H1 (cell line): ENCODE results near the gene RASL10B. TPM values are rescaled to one million over a fixed set of nuclear protein-coding genes. Genes with fewer than 3 reads are reported as not detected.

Experiments
- CTCF ChIA-PET: fragments of 300-600 bp; sonication (Branson Sonifier 250); formaldehyde crosslinking; loops from one replicate; lab custom pipeline; 2021; ENCODE audit not compliant: partially characterized antibody; lab: Charles Lee
- POLR2A ChIA-PET: fragments of 300-600 bp; sonication (Branson Sonifier 250); formaldehyde crosslinking; loops from one replicate; lab custom pipeline; 2021; ENCODE audit warnings: inconsistent platforms; ENCODE audit not compliant: partially characterized antibody; lab: Charles Lee
- DNase-seq, 2 experiments: peaks; one replicate each; pipeline versions ENCODE4 v3.0.0 to v3.0.0-alpha.2; 2010 to 2022; ENCODE audit warnings: low spot score in 2 of 2, low read depth in 1 of 2, mixed read lengths in 1 of 2
- FAIRE-seq: peaks from 2 replicates; lab custom pipeline; 2011; peaks lifted over from hg19 to GRCh38; lab: Jason Lieb, UNC
- H2AFZ ChIP-seq: 2 replicates; pipeline ENCODE4 v1.8.1; 2012; ENCODE audit warnings: low read length, inconsistent platforms
- H2AK5ac ChIP-seq: 2 replicates; pipeline ENCODE4 v1.6.1; 2013; ENCODE audit warnings: low read depth, low read length
- H2BK120ac ChIP-seq: replicated peaks from 2 replicates; pipeline ENCODE3; 2013; ENCODE audit warnings: low read depth, low read length, inconsistent platforms
- H2BK12ac ChIP-seq: 2 replicates; pipeline ENCODE4 v1.6.1; 2013; ENCODE audit warnings: low read depth, low read length
- H2BK15ac ChIP-seq: 2 replicates; pipeline ENCODE4 v1.6.1; 2013; ENCODE audit warnings: low read length
- H2BK20ac ChIP-seq: 2 replicates; pipeline ENCODE4 v1.6.1; 2013; ENCODE audit warnings: low read length
- H2BK5ac ChIP-seq: 2 replicates; pipeline ENCODE4 v1.6.1; 2013; ENCODE audit warnings: low read depth, low read length
- H3K14ac ChIP-seq: 2 replicates; pipeline ENCODE4 v1.6.1; 2013; ENCODE audit warnings: inconsistent platforms; ENCODE audit not compliant: insufficient read length
- H3K18ac ChIP-seq: 2 replicates; pipeline ENCODE4 v1.6.1; 2013; ENCODE audit warnings: low read length; ENCODE audit errors: extremely low read depth
- H3K23ac ChIP-seq: 2 replicates; pipeline ENCODE4 v1.6.1; 2013; ENCODE audit warnings: inconsistent platforms; ENCODE audit not compliant: insufficient read length
- H3K23me2 ChIP-seq: 2 replicates; pipeline ENCODE4 v1.6.1; 2013; ENCODE audit warnings: low read depth, low read length
- H3K27ac ChIP-seq: 2 replicates; pipeline ENCODE4 v1.6.1; 2011; ENCODE audit warnings: low read depth, low read length, inconsistent platforms
- H3K27me3 ChIP-seq, 4 experiments: replicated peaks in 1 of 4; 1 replicate in 1 of 4; 2 replicates in 3 of 4; pipeline versions ENCODE4 v1.6.1 to v1.8.1; 2011 to 2013; ENCODE audit warnings: low read length in 3 of 4, mild to moderate bottlenecking in 3 of 4, inconsistent platforms in 2 of 4, mixed read lengths in 2 of 4, moderate library complexity in 1 of 4; ENCODE audit not compliant: control insufficient read depth in 3 of 4, insufficient read depth in 3 of 4; ENCODE audit errors: extremely low read depth in 1 of 4
- H3K36me3 ChIP-seq, 4 experiments: 2 replicates each; pipeline versions ENCODE4 v1.6.1 to v1.8.1; 2011 to 2013; ENCODE audit warnings: mild to moderate bottlenecking in 4 of 4, low read length in 3 of 4, moderate library complexity in 2 of 4, control low read depth in 1 of 4, inconsistent platforms in 1 of 4; ENCODE audit not compliant: insufficient read depth in 4 of 4, control insufficient read depth in 2 of 4
- H3K4ac ChIP-seq: replicated peaks from 2 replicates; pipeline ENCODE3; 2013; ENCODE audit warnings: low read length, low read depth, mixed read lengths, inconsistent platforms; ENCODE audit not compliant: insufficient read length
- H3K4me1 ChIP-seq, 4 experiments: replicated peaks in 1 of 4; 1 replicate in 1 of 4; 2 replicates in 3 of 4; pipeline versions ENCODE4 v1.6.1 to v1.8.1; 2011 to 2013; ENCODE audit warnings: low read length in 3 of 4, inconsistent platforms in 2 of 4, mixed read lengths in 1 of 4; ENCODE audit not compliant: insufficient read depth in 4 of 4, control insufficient read depth in 3 of 4
- H3K4me2 ChIP-seq, 2 experiments: 2 replicates each; pipeline versions ENCODE4 v1.6.1 to v1.8.1; 2011 to 2013; ENCODE audit warnings: low read depth in 2 of 2, low read length in 2 of 2, control low read depth in 1 of 2, inconsistent platforms in 1 of 2, mild to moderate bottlenecking in 1 of 2; ENCODE audit not compliant: insufficient read depth in 1 of 2
- H3K4me3 ChIP-seq, 4 experiments: fragments of 200-600, 300-600 bp in 1 of 4; sonication (generic), shearing (Covaris generic), sonication (Bioruptor Twin) in 1 of 4; 2 replicates each; pipeline versions ENCODE4 v1.5.1 to v1.8.1; 2011 to 2016; ENCODE audit warnings: low read length in 4 of 4, low read depth in 3 of 4, control low read depth in 2 of 4, inconsistent platforms in 2 of 4, mild to moderate bottlenecking in 2 of 4, mixed read lengths in 1 of 4, moderate library complexity in 1 of 4; ENCODE audit not compliant: insufficient read depth in 2 of 4; ENCODE audit errors: extremely low read depth in 1 of 4
- H3K56ac ChIP-seq: replicated peaks from 2 replicates; pipeline ENCODE3; 2013; ENCODE audit warnings: low read depth, mild to moderate bottlenecking, mixed read lengths, low read length, inconsistent platforms; ENCODE audit not compliant: insufficient read length
- H3K79me1 ChIP-seq: 2 replicates; pipeline ENCODE4 v1.6.1; 2013; ENCODE audit warnings: low read depth, low read length, control low read depth
- H3K79me2 ChIP-seq, 2 experiments: 2 replicates each; pipeline versions ENCODE4 v1.6.1 to v1.8.1; 2012 to 2013; ENCODE audit warnings: low read length in 2 of 2, mild to moderate bottlenecking in 2 of 2, inconsistent platforms in 1 of 2; ENCODE audit not compliant: insufficient read depth in 2 of 2, control insufficient read depth in 1 of 2
- H3K9ac ChIP-seq, 4 experiments: replicated peaks in 1 of 4; 1 replicate in 1 of 4; 2 replicates in 3 of 4; pipeline versions ENCODE4 v1.6.1 to v1.8.1; 2011 to 2013; ENCODE audit warnings: low read depth in 3 of 4, low read length in 3 of 4, control low read depth in 2 of 4, mild to moderate bottlenecking in 2 of 4, moderate library complexity in 2 of 4, inconsistent platforms in 1 of 4; ENCODE audit errors: extremely low read depth in 1 of 4
- H3K9me3 ChIP-seq, 2 experiments: 2 replicates each; pipeline versions ENCODE4 v1.6.1 to v1.8.1; 2012 to 2013; ENCODE audit warnings: mild to moderate bottlenecking in 2 of 2, moderate library complexity in 2 of 2, control low read depth in 1 of 2, inconsistent platforms in 1 of 2, low read depth in 1 of 2, low read length in 1 of 2, mixed read lengths in 1 of 2; ENCODE audit not compliant: insufficient read depth in 2 of 2
- H4K20me1 ChIP-seq, 2 experiments: replicated peaks in 1 of 2; 2 replicates each; pipeline versions ENCODE3 to v1.8.1; 2011 to 2013; ENCODE audit warnings: inconsistent platforms in 2 of 2, low read length in 2 of 2, mild to moderate bottlenecking in 1 of 2; ENCODE audit not compliant: insufficient read depth in 2 of 2, control insufficient read depth in 1 of 2
- H4K5ac ChIP-seq: 2 replicates; pipeline ENCODE4 v1.6.1; 2013; ENCODE audit warnings: low read length, low read depth, mixed read lengths, inconsistent platforms; ENCODE audit not compliant: insufficient read length
- H4K8ac ChIP-seq: 2 replicates; pipeline ENCODE4 v1.8.0; 2013; ENCODE audit warnings: mild to moderate bottlenecking, moderate library complexity, low read length, inconsistent platforms; ENCODE audit not compliant: insufficient read depth; ENCODE audit errors: extremely low read depth
- H4K91ac ChIP-seq: replicated peaks from 2 replicates; pipeline ENCODE3; 2013; ENCODE audit warnings: low read length, mixed read lengths, inconsistent platforms; ENCODE audit not compliant: insufficient read length
- CEBPB ChIP-seq: IDR thresholded peaks from 2 replicates; pipeline ENCODE4 v1.6.1; 2012; ENCODE audit warnings: low read depth, low read length
- E2F6 ChIP-seq: IDR thresholded peaks from 2 replicates; pipeline ENCODE4 v1.6.1; 2012; ENCODE audit warnings: inconsistent platforms
- MAFK ChIP-seq: IDR thresholded peaks from 2 replicates; pipeline ENCODE4 v1.6.1; 2012; ENCODE audit warnings: low read depth, mild to moderate bottlenecking, improper control_type of control experiment, low read length
- NRF1 ChIP-seq: IDR thresholded peaks from 2 replicates; pipeline ENCODE4 v1.6.1; 2011; ENCODE audit warnings: mild to moderate bottlenecking, low read depth, low read length, improper control_type of control experiment
- RXRA ChIP-seq: IDR thresholded peaks from 2 replicates; pipeline ENCODE4 v1.6.1; 2011; ENCODE audit warnings: low read depth, mild to moderate bottlenecking, low read length, moderate library complexity; ENCODE audit not compliant: insufficient read depth
- SAP30 ChIP-seq: fragments of 300-600 bp; sonication (generic); IDR thresholded peaks from 2 replicates; pipeline ENCODE4 v1.7.1; 2012; ENCODE audit warnings: low read length, moderate library complexity, mild to moderate bottlenecking, inconsistent platforms; ENCODE audit not compliant: insufficient read depth, insufficient replicate concordance
- SIN3A ChIP-seq, 2 experiments: IDR thresholded peaks in 1 of 2; conservative IDR thresholded peaks in 1 of 2; 2 replicates each; pipeline ENCODE4 v1.6.1; 2011 to 2012; ENCODE audit warnings: low read length in 2 of 2, improper control_type of control experiment in 1 of 2, low read depth in 1 of 2, mild to moderate bottlenecking in 1 of 2
- SP1 ChIP-seq: IDR thresholded peaks from 2 replicates; pipeline ENCODE4 v1.6.1; 2011; ENCODE audit warnings: low read depth, low read length
- SP2 ChIP-seq: IDR thresholded peaks from 2 replicates; pipeline ENCODE4 v1.6.1; 2012; ENCODE audit warnings: mild to moderate bottlenecking, low read length, inconsistent platforms
- TCF12 ChIP-seq: IDR thresholded peaks from 2 replicates; pipeline ENCODE4 v1.6.1; 2011; ENCODE audit warnings: low read depth, mild to moderate bottlenecking, low read length
- TEAD4 ChIP-seq: IDR thresholded peaks from 2 replicates; pipeline ENCODE4 v1.6.1; 2012; ENCODE audit warnings: low read depth, low read length, inconsistent platforms, mixed read lengths
- WGBS, 2 experiments: shearing (Covaris generic) in 1 of 2; methylation state at CpG; one replicate each; pipeline versions ENCODE4 v1.1.6 to v1.1.7; 2013 to 2015; ENCODE audit warnings: low lambda C conversion rate in 2 of 2, mixed read lengths in 2 of 2, inconsistent platforms in 1 of 2, low coverage in 1 of 2, missing lambda C conversion rate in 1 of 2; ENCODE audit not compliant: insufficient replicate concordance in 2 of 2, insufficient coverage in 1 of 2, insufficient read length in 1 of 2; ENCODE audit errors: extremely low coverage in 1 of 2, missing lambda C conversion rate in 1 of 2; 5-methylcytosine and 5-hydroxymethylcytosine counted together
- polyA plus RNA-seq, 7 experiments: library from polyadenylated mRNA; depleted of rRNA in 3 of 7; stranded (reverse) in 5 of 7; unstranded in 2 of 7; fragments of >200 nt in 5 of 7; fragments of 200-250 nt in 2 of 7; gene quantifications; 1 replicate in 5 of 7; 2 replicates in 1 of 7; 4 replicates in 1 of 7; pipeline versions ENCODE4 v1.2.1 to v1.2.3, GENCODE V29; 2011 to 2013; ENCODE audit warnings: missing spikeins in 2 of 7, mixed read lengths in 2 of 7
- total RNA-seq: library from RNA; stranded (reverse); fragmentation: NEBNext Ultra II Directional; extraction: Animal tissue kit (Norgen Biotek cat#: 25700); gene quantifications from 2 replicates; pipeline ENCODE4 v1.2.1, GENCODE V29; 2021

RASL10B gene
- total and polyA plus RNA-seq, 2 of the 8 experiments (the other 6 are each of a cell fraction or from before 2014, with no cell fraction given) = 17.5 to 22.8 TPM

- Histone ChIP-seq H3K23ac (no peak overlapping the region), H2AK5ac (no peak overlapping the region), H3K4me2 (peak overlapping the region in 1 of 2 experiments; percentile 98; a peak in 1 of 4 replicates), H3K79me1 (peaks cover 2% of the 10 kb centered on the region; the same call in 1 of the 2 replicates), H3K4me3 (no peak overlapping the region), H3K36me3 (no peaks in the 10 kb centered on the region), H2BK5ac (no peak overlapping the region), H3K4ac (no peak overlapping the region), H3K18ac (no peak overlapping the region), H4K91ac (no peak overlapping the region), H3K9me3 (no peaks in the 10 kb centered on the region), H3K56ac (no peak overlapping the region), H3K79me2 (no peaks in the 10 kb centered on the region), H3K27me3 (peaks cover 0 to 10% (median 5%) of the 10 kb centered on the region in 4 experiments; a peak in 4 of 7 replicates), H4K5ac (no peak overlapping the region), H3K4me1 (peaks cover 7 to 26% (median 8%) of the 10 kb centered on the region in 4 experiments; a peak in 6 of 7 replicates), H2BK12ac (no peak overlapping the region), H2BK20ac (no peak overlapping the region), H2AFZ (no peak overlapping the region), H4K8ac (no peak overlapping the region), H3K14ac (no peak overlapping the region), H3K27ac (no peak overlapping the region), H2BK15ac (no peak overlapping the region), H3K23me2 (peaks cover 9% of the 10 kb centered on the region; the same call in 1 of the 2 replicates), H4K20me1 (peaks cover 5 to 13% of the 10 kb centered on the region in 2 experiments), H2BK120ac (no peak overlapping the region), H3K9ac (no peak overlapping the region)
- TF ChIP-seq SP1 (no peak), SIN3A (conservative IDR thresholded peaks at IDR 0.05 in 1 of 2, IDR thresholded peaks at IDR 0.05 in 1 of 2; ENCODE audit: low read depth in 1 of 2, low read length in 2 of 2) (no peak), E2F6 (no peak), CEBPB (no peak), SAP30 (no peak), TEAD4 (no peak), TCF12 (no peak), SP2 (no peak), RXRA (no peak), NRF1 (no peak), MAFK (no peak)
- FAIRE-seq (no peak), DNase-seq (no peak)
- 96% methylated on average over 6 of the region's 6 CpGs; no CpG with 5 or more reads in 1 of the 2 experiments for WGBS, 2 experiments
- ChIA-PET CTCF (interaction anchor here (0.6 to 9.8 kb wide), 5 partner anchors 12 to 121 kb away, joined by 3 to 45 read pairs (median 3); no protein-coding TSS in a partner anchor), POLR2A (interaction anchor here (1.3 to 3.7 kb wide), 4 partner anchors 8 to 75 kb away, joined by 3 to 16 read pairs (median 5); partner anchors contain the start of gene TAF15)
Measured at GRCh38 chr17:35733366-35733765, 1.9 kb downstream of the RASL10B start.
